ENCODE results near the gene CDH7. TPM values are rescaled to one million over a fixed set of nuclear protein-coding genes. Genes with fewer than 3 reads are reported as not detected.

The CDH7 gene
- total RNA-seq, 1 donor from 2014 or later, result not detected

DNA sequence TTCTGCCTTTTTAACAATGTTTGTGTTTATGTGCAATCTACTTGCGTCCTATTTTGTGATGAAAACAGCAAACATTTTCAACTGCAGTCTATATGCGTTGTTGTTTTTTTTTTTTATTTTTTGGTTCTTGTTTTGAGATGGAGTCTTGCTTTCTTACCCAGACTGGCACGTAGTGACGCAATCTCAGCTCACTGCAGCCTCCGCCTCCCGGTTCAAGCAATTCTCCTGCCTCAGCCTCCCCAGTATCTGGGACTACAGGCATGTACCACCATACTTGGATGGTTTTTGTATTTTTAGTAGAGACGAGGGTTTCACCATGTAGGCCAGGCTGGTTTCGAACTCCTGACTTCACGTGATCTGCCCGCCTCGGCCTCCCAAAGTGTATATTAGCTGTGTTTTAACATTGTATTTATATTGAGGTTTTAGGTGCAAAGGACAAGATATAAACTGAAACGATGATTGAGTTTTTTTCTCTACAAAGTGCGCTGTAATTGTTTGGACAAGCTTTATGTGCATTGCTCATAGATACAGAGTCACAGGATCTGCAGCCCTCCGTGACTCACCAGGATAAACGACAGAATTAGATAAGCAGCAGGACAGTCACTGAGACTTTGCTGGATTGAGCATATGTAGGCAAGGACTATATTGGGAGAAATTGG is 17.4 kb downstream of the CDH7 start:
- no peak for DNase-seq
- Mint-ChIP-seq H3K4me3 (no peak overlapping the region), H3K27ac (no peak overlapping the region), H3K36me3 (ENCODE audit: low read depth) (no peaks in the 10 kb centered on the region), H3K9me3 (no peaks in the 10 kb centered on the region), H3K27me3 (no peaks in the 10 kb centered on the region), H3K4me1 (no peaks in the 10 kb centered on the region)
- ChIA-PET CTCF (no interaction called here), POLR2A (no interaction called here)
- intact Hi-C loops (cut with micrococcal nuclease), result no loop called here
- ATAC-seq (ENCODE audit: low read depth), result no peak
- TF ChIP-seq, protein P1, sequence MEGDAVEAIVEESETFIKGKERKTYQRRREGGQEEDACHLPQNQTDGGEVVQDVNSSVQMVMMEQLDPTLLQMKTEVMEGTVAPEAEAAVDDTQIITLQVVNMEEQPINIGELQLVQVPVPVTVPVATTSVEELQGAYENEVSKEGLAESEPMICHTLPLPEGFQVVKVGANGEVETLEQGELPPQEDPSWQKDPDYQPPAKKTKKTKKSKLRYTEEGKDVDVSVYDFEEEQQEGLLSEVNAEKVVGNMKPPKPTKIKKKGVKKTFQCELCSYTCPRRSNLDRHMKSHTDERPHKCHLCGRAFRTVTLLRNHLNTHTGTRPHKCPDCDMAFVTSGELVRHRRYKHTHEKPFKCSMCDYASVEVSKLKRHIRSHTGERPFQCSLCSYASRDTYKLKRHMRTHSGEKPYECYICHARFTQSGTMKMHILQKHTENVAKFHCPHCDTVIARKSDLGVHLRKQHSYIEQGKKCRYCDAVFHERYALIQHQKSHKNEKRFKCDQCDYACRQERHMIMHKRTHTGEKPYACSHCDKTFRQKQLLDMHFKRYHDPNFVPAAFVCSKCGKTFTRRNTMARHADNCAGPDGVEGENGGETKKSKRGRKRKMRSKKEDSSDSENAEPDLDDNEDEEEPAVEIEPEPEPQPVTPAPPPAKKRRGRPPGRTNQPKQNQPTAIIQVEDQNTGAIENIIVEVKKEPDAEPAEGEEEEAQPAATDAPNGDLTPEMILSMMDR (IDR thresholded peaks at IDR 0.05), result no peak

DNA sequence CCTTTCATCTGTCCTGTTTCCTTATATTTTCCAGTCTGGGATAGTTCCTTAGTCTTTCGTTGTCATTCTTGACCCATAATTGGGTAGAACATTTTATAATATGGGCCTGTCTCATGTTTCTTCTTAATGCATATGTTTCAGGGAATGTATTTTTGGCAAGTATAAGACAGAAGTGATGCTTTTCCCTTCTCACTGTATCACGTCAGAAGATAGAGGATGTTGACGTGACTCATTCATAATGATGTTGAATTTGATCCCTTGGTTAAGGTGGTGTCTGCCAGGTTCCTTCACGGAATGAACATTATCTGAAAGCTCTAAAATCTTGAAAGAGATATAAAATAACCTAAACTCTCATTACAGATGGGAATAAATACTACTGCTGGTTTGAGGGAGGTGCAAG is 18.8 kb downstream of the CDH7 start:
- Mint-ChIP-seq H3K36me3 (ENCODE audit: low read depth) (no peaks in the 10 kb centered on the region), H3K9me3 (no peaks in the 10 kb centered on the region), H3K4me3 (no peak overlapping the region), H3K4me1 (no peaks in the 10 kb centered on the region), H3K27ac (no peak overlapping the region), H3K27me3 (no peaks in the 10 kb centered on the region)
- intact Hi-C loops (cut with micrococcal nuclease), result no loop called here
- POLR2A ChIA-PET, result no interaction called here
- TF ChIP-seq, protein P1 (IDR thresholded peaks at IDR 0.05), result no peak
- no peak for DNase-seq
- ATAC-seq (ENCODE audit: low read depth), result no peak
- CTCF ChIA-PET, result no interaction called here

DNA sequence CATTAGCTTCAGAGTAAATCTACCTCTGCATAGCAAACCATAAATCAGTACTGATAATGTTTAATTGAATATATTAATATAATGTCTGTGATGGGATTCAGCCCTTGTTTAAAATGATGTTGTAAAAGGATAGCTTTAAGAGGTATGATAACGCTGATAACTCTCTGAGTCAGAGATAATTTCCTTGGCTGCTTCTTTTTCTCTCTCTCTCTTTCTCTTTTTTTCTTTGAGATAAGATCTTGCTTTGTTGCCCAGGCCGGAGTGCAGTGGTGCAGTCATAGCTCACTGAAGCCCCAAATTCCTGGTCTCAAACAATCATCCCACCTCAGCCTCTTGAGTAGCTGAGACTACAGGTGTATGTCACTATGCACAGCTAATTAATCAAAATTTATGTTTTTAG is 35.7 kb downstream of the CDH7 start:
- no peak overlapping the region for H3K4me3 Mint-ChIP-seq
- intact Hi-C loops (cut with micrococcal nuclease), result no loop called here
- ChIA-PET POLR2A (no interaction called here), CTCF (no interaction called here)
- peaks cover 3% of the 10 kb centered on the region for H3K9me3 Mint-ChIP-seq
- no peaks in the 10 kb centered on the region for H3K36me3 Mint-ChIP-seq (ENCODE audit: low read depth)
- ATAC-seq (ENCODE audit: low read depth) (no peak), DNase-seq (no peak)
- no peaks in the 10 kb centered on the region for H3K27me3 Mint-ChIP-seq
- TF ChIP-seq, protein P1 (IDR thresholded peaks at IDR 0.05), result no peak
- no peaks in the 10 kb centered on the region for H3K4me1 Mint-ChIP-seq
- no peak overlapping the region for H3K27ac Mint-ChIP-seq

DNA sequence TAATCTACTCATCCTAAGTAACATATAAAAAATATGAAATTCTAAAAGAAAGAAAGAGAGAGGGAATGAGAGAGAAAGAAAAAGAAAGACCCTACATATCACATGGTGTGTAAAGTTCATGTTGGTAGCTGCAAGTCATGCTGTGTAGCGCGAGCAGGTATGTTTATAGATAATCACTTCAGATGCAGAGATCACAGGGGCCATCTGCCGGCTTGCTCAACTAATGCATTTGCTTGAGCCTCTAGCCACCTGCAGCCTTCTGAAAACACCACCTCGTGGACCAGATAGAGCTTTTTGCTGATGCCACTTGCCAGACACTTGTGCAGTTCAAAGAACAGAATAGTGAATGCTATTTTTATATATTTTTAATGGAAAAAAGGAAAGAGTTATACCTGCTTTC is 37.6 kb downstream of the CDH7 start:
- POLR2A ChIA-PET, result no interaction called here

DNA sequence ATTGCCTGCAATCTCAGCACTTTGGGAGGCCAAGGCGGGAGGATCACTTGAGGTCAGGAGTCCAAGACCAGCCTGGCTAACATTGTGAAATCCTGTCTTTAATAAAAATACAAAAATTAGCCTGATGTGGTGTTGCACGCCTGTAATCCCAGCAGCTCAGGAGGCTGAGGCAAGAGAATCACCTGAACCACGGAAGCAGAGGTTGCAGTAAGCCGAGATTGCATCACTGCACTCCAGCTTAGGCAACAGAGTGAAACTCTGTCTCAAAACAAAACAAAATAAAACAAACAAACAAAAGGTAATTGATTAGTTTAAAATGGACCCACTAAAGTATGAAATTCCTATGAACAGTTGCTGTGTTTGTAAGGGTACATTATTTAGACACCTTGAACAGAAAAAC is 39.8 kb downstream of the CDH7 start:
- DNase-seq (no peak), ATAC-seq (ENCODE audit: low read depth) (no peak)
- Mint-ChIP-seq H3K27ac (no peak overlapping the region), H3K4me1 (no peaks in the 10 kb centered on the region), H3K36me3 (ENCODE audit: low read depth) (no peaks in the 10 kb centered on the region), H3K27me3 (no peaks in the 10 kb centered on the region), H3K4me3 (no peak overlapping the region), H3K9me3 (peaks cover 3% of the 10 kb centered on the region)
- ChIA-PET CTCF (no interaction called here), POLR2A (no interaction called here)
- TF ChIP-seq, protein P1 (IDR thresholded peaks at IDR 0.05), result no peak
- intact Hi-C loops (cut with micrococcal nuclease), result no loop called here

More for the DNA sequence above, 37.6 kb downstream of the CDH7 start:
- TF ChIP-seq, protein P1 (IDR thresholded peaks at IDR 0.05), result no peak
- intact Hi-C loops (cut with micrococcal nuclease), result no loop called here
- no peak overlapping the region for H3K27ac Mint-ChIP-seq
- no peaks in the 10 kb centered on the region for H3K36me3 Mint-ChIP-seq (ENCODE audit: low read depth)
- no peak overlapping the region for H3K4me3 Mint-ChIP-seq
- ATAC-seq (ENCODE audit: low read depth), result no peak
- no peak for DNase-seq
- no peaks in the 10 kb centered on the region for H3K27me3 Mint-ChIP-seq
- CTCF ChIA-PET, result no interaction called here
- peaks cover 3% of the 10 kb centered on the region for H3K9me3 Mint-ChIP-seq
- H3K4me1 Mint-ChIP-seq, result no peaks in the 10 kb centered on the region

Measured in activated B cell treated with CpG ODN at 0.5 μM for 24 hours (primary cell).